Esophagus (tissue), 2 donors: ENCODE data around the gene SMARCA2. TPM values are rescaled to one million over a fixed set of nuclear protein-coding genes. Genes with fewer than 3 reads are reported as not detected.

Experiments
- H3K27ac ChIP-seq, 2 donors: one replicate each; pipeline ENCODE4 v1.5.1; 2013; ENCODE audit warnings: low read depth in 2 of 2, mild to moderate bottlenecking in 2 of 2, inconsistent platforms in 1 of 2, low read length in 1 of 2, moderate library complexity in 1 of 2
- H3K27me3 ChIP-seq, 2 donors: one replicate each; pipeline ENCODE4 v1.6.1; 2013; ENCODE audit warnings: low read length in 2 of 2, control low read depth in 1 of 2, mild to moderate bottlenecking in 1 of 2; ENCODE audit not compliant: insufficient read depth in 2 of 2, control insufficient read depth in 1 of 2
- H3K36me3 ChIP-seq, 2 donors: one replicate each; pipeline ENCODE4 v1.6.1; 2013; ENCODE audit warnings: low read length in 1 of 2; ENCODE audit not compliant: control insufficient read depth in 2 of 2, insufficient read depth in 2 of 2
- H3K4me1 ChIP-seq, 2 donors: one replicate each; pipeline ENCODE4 v1.6.1; 2013; ENCODE audit warnings: low read length in 1 of 2; ENCODE audit not compliant: control insufficient read depth in 2 of 2, insufficient read depth in 2 of 2
- H3K4me3 ChIP-seq, 2 donors: one replicate each; pipeline ENCODE4 v1.5.1; 2013; ENCODE audit warnings: low read length in 2 of 2, mild to moderate bottlenecking in 2 of 2, low read depth in 1 of 2, moderate library complexity in 1 of 2
- H3K9me3 ChIP-seq, 2 donors: one replicate each; pipeline ENCODE4 v1.6.1; 2013; ENCODE audit warnings: mild to moderate bottlenecking in 2 of 2, low read depth in 1 of 2, low read length in 1 of 2, moderate library complexity in 1 of 2; ENCODE audit not compliant: control insufficient read depth in 2 of 2, insufficient read depth in 1 of 2
- WGBS, 2 donors: extraction: QIAGEN DNeasy Blood & Tissue Kit; methylation state at CpG; one replicate each; pipeline ENCODE4 v1.1.7; 2013; 5-methylcytosine and 5-hydroxymethylcytosine counted together
- polyA plus RNA-seq, 2 donors: library from polyadenylated mRNA; stranded (reverse); fragments of 200-250 nt; gene quantifications; one replicate each; pipeline ENCODE4 v1.2.3, GENCODE V29; 2013
- donor health status: healthy with polysubstance abuse.
- donor health status: Bipolar disorder and iron deficiency.

The SMARCA2 gene
- polyA plus RNA-seq, 2 donors = 18.6 to 28.0 TPM

DNA sequence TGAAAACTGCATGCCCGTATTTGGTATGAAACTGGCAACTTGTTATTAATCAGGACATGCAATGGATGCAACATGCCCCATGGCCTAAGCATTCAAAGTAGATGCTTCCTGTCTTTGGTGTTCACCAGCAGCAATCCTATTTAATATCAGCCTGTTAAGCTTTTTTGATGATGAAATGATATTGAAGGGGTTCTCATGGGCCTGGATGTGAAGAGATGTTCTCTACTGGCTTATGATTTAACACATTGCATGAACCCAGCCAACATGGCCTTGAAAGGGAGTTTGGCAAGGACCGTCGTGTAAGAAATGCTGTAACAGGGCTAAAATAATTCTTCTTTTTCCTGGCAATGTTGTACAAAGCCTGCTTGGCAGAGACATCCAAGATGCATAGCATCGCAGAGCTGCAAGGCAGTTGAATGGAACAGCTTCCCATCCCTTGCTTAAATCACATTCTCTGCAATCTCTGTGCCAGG lies 111.2 kb downstream of the SMARCA2 start:
- WGBS, 2 donors = 18 to 27% methylated on average over 4 of the region's 4 CpGs
- no peaks in the 10 kb centered on the region for H3K9me3 ChIP-seq
- no peak overlapping the region for H3K4me3 ChIP-seq
- no peaks in the 10 kb centered on the region for H3K27me3 ChIP-seq
- H3K27ac ChIP-seq = peak overlapping the region; percentile 0 to 2
- H3K4me1 ChIP-seq = peaks cover 3% of the 10 kb centered on the region in 2 donors
- H3K36me3 ChIP-seq = peaks cover 4 to 10% of the 10 kb centered on the region in 2 donors

DNA sequence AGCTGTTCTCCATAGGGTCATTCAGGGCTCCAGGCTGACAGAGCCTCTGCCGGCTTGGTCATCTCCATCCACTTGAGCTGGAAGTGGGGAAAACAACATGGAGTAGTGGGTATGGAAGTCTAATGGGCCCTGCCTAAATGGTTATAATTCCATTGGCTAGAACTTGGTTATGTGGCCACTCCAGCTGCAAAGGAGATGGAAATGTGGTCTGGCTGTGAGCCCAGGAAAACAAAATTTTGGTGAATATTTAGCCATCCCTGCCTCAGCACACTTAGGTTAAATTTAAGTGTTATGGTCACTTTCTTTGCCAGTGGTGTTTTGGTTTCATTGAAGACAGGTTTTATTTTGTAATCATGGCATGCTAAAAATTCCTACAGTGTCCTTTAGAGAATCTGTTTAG lies 112.3 kb downstream of the SMARCA2 start:
- Histone ChIP-seq H3K36me3 (peaks cover 4 to 10% of the 10 kb centered on the region in 2 donors), H3K27me3 (no peaks in the 10 kb centered on the region), H3K9me3 (no peaks in the 10 kb centered on the region), H3K4me1 (peaks cover 3% of the 10 kb centered on the region in 2 donors), H3K27ac (peak overlapping the region; percentile 26 to 34), H3K4me3 (no peak overlapping the region)
- WGBS, 2 donors = 94 to 97% methylated on average over 1 of the region's 1 CpG

GRCh38 chr9:2128141-2128540 lies 113.0 kb downstream of the SMARCA2 start:
- no peaks in the 10 kb centered on the region for H3K9me3 ChIP-seq
- H3K27me3 ChIP-seq = no peaks in the 10 kb centered on the region
- H3K4me1 ChIP-seq = peaks cover 3% of the 10 kb centered on the region in 2 donors
- peaks cover 4 to 10% of the 10 kb centered on the region in 2 donors for H3K36me3 ChIP-seq
- H3K27ac ChIP-seq = peak overlapping the region in 1 of 2 donors; percentile 47
- H3K4me3 ChIP-seq = no peak overlapping the region
- 94 to 97% methylated on average over 3 of the region's 3 CpGs for WGBS, 2 donors

DNA sequence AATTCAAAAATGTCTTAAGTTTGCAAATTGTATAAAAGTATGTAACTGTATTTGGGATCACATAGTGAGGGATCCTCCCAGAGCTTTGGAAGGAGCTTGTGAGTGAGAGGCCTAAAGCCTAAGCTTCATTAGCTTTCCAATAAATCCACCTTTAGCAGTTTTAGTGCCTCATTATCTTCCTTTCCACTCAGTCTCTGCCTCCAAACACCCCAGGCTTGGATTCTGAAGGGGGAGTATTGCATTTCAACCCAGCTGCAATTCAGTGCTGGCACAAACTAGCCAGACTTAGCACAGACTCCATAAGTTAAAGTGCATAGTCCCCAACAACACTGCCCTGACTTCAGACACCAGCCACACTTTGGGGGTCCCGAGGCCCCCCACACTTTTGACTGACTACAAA lies 113.5 kb downstream of the SMARCA2 start:
- no peaks in the 10 kb centered on the region for H3K27me3 ChIP-seq
- H3K9me3 ChIP-seq = no peaks in the 10 kb centered on the region
- 89 to 90% methylated on average over 1 of the region's 1 CpG for WGBS, 2 donors
- peaks cover under 1 to 8% of the 10 kb centered on the region in 2 donors for H3K36me3 ChIP-seq
- H3K27ac ChIP-seq = no peak overlapping the region
- H3K4me3 ChIP-seq = no peak overlapping the region
- H3K4me1 ChIP-seq = peaks cover 2 to 3% of the 10 kb centered on the region in 2 donors

DNA sequence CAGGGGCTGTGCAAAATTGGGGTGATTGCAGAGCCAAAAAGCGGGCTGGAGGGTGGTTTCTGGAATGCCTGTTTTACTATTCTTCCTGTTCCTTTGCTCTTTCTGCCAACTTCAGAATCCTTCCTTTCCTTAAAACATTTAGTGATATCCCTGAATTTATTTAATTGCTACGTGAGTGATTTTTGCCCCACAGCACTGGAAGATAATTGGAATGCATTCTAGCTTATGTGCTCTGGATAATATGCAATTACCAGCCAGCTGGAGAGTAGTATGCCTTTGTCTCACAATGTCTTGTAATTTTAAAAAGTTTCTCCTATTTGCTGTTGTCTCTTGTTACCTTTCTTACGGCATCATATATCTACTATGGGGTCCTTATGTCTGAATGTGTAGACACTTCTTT lies 115.8 kb downstream of the SMARCA2 start:
- Histone ChIP-seq H3K27me3 (no peaks in the 10 kb centered on the region), H3K4me3 (no peak overlapping the region), H3K36me3 (peaks cover 2% of the 10 kb centered on the region in 2 donors), H3K4me1 (peaks cover 0 to 3% of the 10 kb centered on the region in 2 donors), H3K27ac (no peak overlapping the region), H3K9me3 (no peaks in the 10 kb centered on the region)
- WGBS, 2 donors = 73% methylated on average over 3 of the region's 3 CpGs

DNA sequence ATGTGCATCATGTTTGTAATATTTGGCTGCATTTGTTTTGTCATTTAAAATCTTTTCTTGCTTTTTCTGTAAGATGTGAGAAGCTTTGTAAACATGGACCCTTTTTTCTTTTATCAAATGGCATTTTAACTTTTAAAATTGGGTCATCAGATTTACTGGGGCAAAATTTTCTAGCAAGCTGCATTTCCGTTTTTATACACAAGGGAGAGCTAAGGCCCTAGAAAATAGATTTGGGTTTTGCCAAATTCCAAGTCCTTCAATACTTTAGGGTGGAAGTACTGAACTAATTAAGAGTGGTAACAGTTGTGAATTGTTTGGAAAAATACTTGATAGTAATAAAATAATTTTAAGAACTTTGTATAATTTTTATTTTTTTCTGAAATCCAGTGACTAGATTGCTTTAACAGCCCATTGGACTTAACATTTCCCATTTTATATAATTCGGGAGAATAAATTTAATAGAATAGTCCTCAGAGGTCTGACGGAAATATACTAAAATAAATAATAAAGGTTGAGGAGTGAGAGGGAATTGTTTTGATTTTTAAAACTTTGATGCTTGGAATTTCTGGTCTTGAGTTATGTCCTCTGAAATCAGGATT lies 117.4 kb downstream of the SMARCA2 start:
- WGBS, 2 donors = 64 to 65% methylated on average over 3 of the region's 3 CpGs
- Histone ChIP-seq H3K4me1 (no peaks in the 10 kb centered on the region), H3K36me3 (peaks cover 2 to 4% of the 10 kb centered on the region in 2 donors), H3K4me3 (no peak overlapping the region), H3K9me3 (no peaks in the 10 kb centered on the region), H3K27ac (no peak overlapping the region), H3K27me3 (no peaks in the 10 kb centered on the region)

DNA sequence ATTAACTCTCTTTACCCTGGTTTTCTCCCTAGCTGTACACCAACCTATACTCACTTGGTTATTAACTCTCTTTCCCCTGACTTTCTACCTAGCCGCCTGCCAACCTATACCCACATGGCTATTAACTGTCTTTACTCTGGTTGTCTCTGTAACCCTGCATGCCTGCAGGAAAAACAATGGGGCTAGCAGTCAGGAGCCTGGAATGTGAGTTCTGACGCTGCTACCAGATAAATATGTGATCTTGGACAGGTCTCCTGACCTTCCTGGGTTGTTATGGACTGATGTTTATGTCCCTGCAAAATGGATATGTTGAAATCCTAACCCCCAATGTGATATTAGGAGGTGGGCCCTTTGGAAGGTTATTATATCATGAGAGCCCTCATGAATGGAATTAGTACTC lies 119.2 kb downstream of the SMARCA2 start:
- Histone ChIP-seq H3K36me3 (peaks cover 2 to 4% of the 10 kb centered on the region in 2 donors), H3K9me3 (no peaks in the 10 kb centered on the region), H3K4me1 (no peaks in the 10 kb centered on the region), H3K4me3 (no peak overlapping the region), H3K27me3 (no peaks in the 10 kb centered on the region), H3K27ac (no peak overlapping the region)
- 78 to 79% methylated on average over 2 of the region's 2 CpGs for WGBS, 2 donors

- Histone ChIP-seq H3K4me1 (no peaks in the 10 kb centered on the region), H3K4me3 (no peak overlapping the region), H3K27me3 (no peaks in the 10 kb centered on the region), H3K27ac (no peak overlapping the region), H3K36me3 (peaks cover 2 to 4% of the 10 kb centered on the region in 2 donors), H3K9me3 (no peaks in the 10 kb centered on the region)
- 89% methylated on average over 4 of the region's 4 CpGs for WGBS, 2 donors
Measured at GRCh38 chr9:2138646-2139045, 123.5 kb downstream of the SMARCA2 start.

GRCh38 chr9:2140600-2141223 lies 125.6 kb downstream of the SMARCA2 start:
- Histone ChIP-seq H3K36me3 (peaks cover 2% of the 10 kb centered on the region in 2 donors), H3K27ac (no peak overlapping the region), H3K4me1 (no peaks in the 10 kb centered on the region), H3K4me3 (no peak overlapping the region), H3K27me3 (no peaks in the 10 kb centered on the region), H3K9me3 (no peaks in the 10 kb centered on the region)
- WGBS, 2 donors = 93 to 97% methylated on average over 4 of the region's 4 CpGs

DNA sequence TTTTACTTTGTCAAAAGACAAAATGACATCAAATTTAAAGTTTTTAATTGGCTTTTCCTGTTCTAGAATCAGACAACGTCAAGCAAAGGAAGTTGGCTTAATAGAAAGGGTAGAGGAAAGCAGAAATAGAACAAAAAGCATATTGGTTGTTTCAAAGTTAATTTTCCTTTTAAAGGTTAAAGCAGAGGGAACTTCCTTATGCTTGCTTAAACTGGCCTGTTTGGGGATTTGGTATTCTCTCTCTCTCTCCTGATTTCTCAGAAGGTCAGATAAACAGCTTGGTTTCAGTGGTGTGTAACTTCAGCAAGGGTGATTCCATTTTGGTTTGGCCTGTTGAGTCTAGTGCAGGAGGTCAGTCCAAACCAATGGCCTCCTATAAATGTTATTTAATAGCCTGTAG lies 127.1 kb downstream of the SMARCA2 start:
- Histone ChIP-seq H3K27me3 (no peaks in the 10 kb centered on the region), H3K4me3 (no peak overlapping the region), H3K4me1 (no peaks in the 10 kb centered on the region), H3K9me3 (no peaks in the 10 kb centered on the region), H3K36me3 (peaks cover 0 to 2% of the 10 kb centered on the region in 2 donors), H3K27ac (no peak overlapping the region)
- 61 to 73% methylated on average over 1 of the region's 1 CpG for WGBS, 2 donors
